ENCODE data around the gene TWF2. TPM values are rescaled to one million over a fixed set of nuclear protein-coding genes. Genes with fewer than 3 reads are reported as not detected.

The TWF2 gene
- total and polyA plus RNA-seq, 2 of the 13 experiments (the other 11 are each of a cell fraction or from before 2014, with no cell fraction given): 45.5 to 108 TPM

DNA sequence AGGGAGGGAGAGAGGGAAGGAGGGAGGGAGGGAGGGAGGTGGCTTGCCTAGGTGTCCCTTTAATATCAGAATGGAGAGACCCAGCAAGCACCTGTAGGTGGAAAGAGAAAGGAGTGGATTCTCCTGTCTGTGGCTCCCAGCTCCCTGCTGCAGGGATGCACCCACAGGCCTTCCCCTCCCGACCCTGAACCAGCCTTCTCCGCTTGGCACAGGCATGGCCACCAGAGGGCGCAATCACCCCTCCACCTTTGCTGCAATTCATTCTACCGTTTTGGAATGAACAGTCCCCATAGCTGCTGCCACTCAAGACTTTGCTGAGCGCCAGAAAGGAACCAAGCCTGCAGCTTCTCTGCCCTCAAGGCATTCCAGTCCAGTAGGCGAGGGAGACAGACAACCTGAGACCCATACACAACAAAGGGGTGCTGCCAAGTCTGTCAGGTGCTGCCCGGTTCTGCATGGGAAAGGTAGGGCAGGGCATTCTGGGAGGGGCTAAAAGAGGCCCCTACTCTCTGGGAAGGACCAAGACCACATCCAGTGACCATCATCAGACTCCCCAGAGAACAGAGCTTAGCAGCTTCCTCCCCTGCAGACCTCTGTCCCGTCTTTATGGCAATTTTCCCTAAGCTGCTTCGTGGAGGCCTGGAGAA, 18.5 kb downstream of the TWF2 start (continued):
- TF ChIP-seq HIC2 (CRISPR knock-in tag; IDR thresholded peaks at IDR 0.05; ENCODE audit: low read depth): no peak
- no peak for TF ChIP-seq TCF7L2 (IDR thresholded peaks at IDR 0.05; ENCODE audit: low read depth, low read length)
- no peak for TF ChIP-seq ZNF552 (CRISPR knock-in tag; IDR thresholded peaks at IDR 0.05; ENCODE audit: borderline replicate concordance)
- TF ChIP-seq ZNF766 (CRISPR knock-in tag; IDR thresholded peaks at IDR 0.05; ENCODE audit: borderline replicate concordance): no peak
- TF ChIP-seq NFIC (IDR thresholded peaks at IDR 0.05; ENCODE audit: low read length): no peak
- TF ChIP-seq ZNF772 (CRISPR knock-in tag; IDR thresholded peaks at IDR 0.05): no peak
- TF ChIP-seq DZIP1 (CRISPR knock-in tag; IDR thresholded peaks at IDR 0.05): no peak
- TF ChIP-seq HOMEZ (CRISPR knock-in tag; IDR thresholded peaks at IDR 0.05; ENCODE audit: low read depth): 0 out of 2 replicates have a peak, but pooled peaks have one; percentile 20
- TF ChIP-seq HIVEP1 (CRISPR knock-in tag; IDR thresholded peaks at IDR 0.05): 0 out of 2 replicates have a peak, but pooled peaks have one; percentile 34
- no peak for TF ChIP-seq ZC3H13 (CRISPR knock-in tag; IDR thresholded peaks at IDR 0.05)
- no peak for TF ChIP-seq BCL6 (CRISPR knock-in tag; IDR thresholded peaks at IDR 0.05)
- no peak for TF ChIP-seq ZNF274 (CRISPR knock-in tag; IDR thresholded peaks at IDR 0.05)
- no peak for TF ChIP-seq EP300 (IDR thresholded peaks at IDR 0.05; ENCODE audit: low read depth in 2 of 2, low read length in 2 of 2)
- peak; percentile 28; the same call in 1 of the 2 replicates for TF ChIP-seq EP300 (CRISPR knock-in tag; IDR thresholded peaks at IDR 0.05; ENCODE audit: borderline replicate concordance)
- TF ChIP-seq ZFY (CRISPR knock-in tag; IDR thresholded peaks at IDR 0.05): no peak
- TF ChIP-seq SMARCE1 (IDR thresholded peaks at IDR 0.05; ENCODE audit: borderline replicate concordance): no peak
- TF ChIP-seq FLYWCH1 (CRISPR knock-in tag; IDR thresholded peaks at IDR 0.05): no peak
- TF ChIP-seq PRPF4 (IDR thresholded peaks at IDR 0.05; ENCODE audit: low read depth, low read length, poor library complexity, severe bottlenecking): no peak
- no peak for TF ChIP-seq ZNF180 (CRISPR knock-in tag; IDR thresholded peaks at IDR 0.05; ENCODE audit: borderline replicate concordance, low read depth)
- TF ChIP-seq ZZZ3 (CRISPR knock-in tag; IDR thresholded peaks at IDR 0.05; ENCODE audit: borderline replicate concordance): no peak
- no peak for TF ChIP-seq ZNF605 (CRISPR knock-in tag; IDR thresholded peaks at IDR 0.05)
- TF ChIP-seq, protein P1, sequence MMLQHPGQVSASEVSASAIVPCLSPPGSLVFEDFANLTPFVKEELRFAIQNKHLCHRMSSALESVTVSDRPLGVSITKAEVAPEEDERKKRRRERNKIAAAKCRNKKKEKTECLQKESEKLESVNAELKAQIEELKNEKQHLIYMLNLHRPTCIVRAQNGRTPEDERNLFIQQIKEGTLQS (CRISPR knock-in tag; IDR thresholded peaks at IDR 0.05): 0 out of 2 replicates have a peak, but pooled peaks have one; percentile 22
- TF ChIP-seq BCL3 (CRISPR knock-in tag; IDR thresholded peaks at IDR 0.05): no peak
